Endometrium (tissue), 2 donors: Measurements from ENCODE around the gene PHAF1.

ENCODE experiments used
- FAIRE-seq: peaks from 2 replicates; lab custom pipeline; 2012; peaks lifted over from hg19 to GRCh38; lab: Jason Lieb, UNC
- donor health status: control.
- donor health status: control.

PHAF1 gene

DNA sequence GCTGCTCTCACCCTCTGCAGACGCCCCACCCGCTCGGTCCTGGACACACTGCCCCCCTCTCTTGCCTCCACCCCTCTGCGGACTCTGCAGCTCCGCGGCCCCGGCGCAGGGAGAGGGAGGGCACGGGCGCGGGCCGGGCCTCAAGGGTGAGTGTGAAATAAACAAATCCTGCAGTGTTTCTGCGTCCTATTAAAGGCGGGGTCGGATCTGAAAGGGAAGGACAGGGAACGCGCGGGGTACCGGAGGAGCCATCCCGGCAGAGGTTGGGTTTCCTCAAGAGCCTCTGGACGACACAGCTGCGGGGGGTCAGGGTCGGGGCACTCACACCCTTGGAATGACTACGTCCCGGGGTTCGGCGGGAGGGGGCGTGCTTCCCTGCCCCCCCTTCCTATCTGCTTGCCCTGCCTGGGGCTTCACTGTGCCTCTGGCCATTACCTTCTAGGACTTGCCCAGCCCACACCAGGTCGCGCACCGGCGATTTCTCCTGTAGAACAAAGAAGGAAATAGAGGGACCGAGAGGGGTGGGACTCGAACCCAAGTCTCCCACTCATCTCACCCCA lies 54.3 kb downstream of the PHAF1 start:
- FAIRE-seq = no peak

DNA sequence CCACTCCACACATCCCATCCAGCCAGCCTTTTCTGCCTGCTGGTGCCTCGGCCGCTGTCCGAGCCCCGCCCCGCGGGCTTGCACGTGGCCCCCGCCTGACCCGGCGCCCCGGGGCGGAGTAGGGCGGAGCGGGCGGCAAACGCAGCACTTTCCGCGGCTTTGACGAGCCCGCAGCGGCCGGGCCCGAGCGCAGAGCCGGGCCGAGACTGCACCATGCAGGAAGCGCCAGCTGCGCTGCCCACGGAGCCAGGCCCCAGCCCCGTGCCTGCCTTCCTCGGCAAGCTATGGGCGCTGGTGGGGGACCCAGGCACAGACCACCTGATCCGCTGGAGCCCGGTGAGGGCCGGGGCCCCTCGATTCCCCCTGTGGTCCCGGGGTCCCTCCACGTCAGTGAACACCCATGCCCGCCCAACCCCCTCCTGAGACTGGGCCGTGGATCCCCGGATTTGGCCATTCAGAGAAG lies 54.9 kb downstream of the PHAF1 start, which contains the start of gene HSF4:
Gene HSF4, plus strand, starts transcription at position 147 of the 463 bp plus-strand sequence. Its CDS starts 67 bp downstream, at position 214.
- no peak for FAIRE-seq

DNA sequence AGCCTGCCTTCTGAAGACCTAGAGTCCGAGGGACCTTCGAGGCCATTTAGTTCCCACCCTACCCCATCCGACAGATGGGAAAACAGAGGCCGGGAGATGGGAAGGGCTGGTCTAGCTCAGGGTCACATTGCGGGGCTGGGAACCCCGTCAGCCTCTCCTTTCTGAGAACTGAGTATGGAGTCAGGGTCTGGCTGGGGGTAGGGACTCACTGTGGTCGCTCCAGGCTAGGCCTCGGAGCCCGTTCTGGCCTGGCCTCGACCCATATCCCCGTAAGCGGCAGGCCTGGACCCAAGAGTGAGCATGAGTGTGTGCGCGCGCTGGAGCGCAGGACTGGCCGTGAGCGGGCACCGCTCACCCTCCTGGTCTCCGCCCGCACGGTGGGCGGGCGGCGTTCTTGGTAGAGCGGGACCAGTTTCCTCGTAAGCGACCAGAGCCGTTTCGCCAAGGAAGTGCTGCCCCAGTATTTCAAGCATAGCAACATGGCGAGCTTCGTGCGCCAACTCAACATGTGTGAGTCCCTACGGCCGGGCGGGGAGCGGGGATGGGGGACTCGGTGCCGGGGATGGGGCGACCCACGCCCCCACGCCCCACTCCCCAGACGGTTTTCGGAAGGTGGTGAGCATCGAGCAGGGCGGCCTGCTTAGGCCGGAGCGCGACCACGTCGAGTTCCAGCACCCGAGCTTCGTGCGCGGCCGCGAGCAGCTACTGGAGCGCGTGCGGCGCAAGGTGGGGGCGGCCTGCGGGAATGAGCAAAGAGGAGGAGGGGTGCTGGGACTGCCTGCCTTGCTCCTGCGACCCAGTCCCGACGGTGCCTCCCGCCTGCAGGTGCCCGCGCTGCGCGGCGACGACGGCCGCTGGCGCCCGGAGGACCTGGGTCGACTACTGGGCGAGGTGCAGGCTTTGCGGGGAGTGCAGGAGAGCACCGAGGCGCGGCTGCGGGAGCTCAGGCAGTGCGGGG lies 55.7 kb downstream of the PHAF1 start:
- no peak for FAIRE-seq

DNA sequence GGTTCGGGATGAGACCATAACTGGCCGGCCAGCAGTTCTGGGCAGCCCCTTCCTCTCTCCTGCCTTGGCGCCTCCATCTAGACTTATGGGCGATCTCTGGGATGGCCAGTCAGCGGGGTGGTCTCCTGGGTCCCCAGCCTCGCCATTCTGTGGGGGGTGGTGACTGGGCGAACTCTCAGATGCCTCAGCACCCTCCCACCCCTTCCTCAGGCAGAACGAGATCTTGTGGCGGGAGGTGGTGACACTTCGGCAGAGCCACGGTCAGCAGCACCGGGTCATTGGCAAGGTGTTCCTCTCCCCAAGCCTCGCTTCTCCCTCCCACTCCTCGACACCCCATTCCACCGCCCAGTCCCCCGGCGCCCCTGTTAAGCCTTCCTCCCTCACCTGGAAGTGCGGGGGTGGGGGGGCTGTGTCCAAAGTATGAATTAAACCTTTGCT lies 56.4 kb downstream of the PHAF1 start:
- no peak for FAIRE-seq

DNA sequence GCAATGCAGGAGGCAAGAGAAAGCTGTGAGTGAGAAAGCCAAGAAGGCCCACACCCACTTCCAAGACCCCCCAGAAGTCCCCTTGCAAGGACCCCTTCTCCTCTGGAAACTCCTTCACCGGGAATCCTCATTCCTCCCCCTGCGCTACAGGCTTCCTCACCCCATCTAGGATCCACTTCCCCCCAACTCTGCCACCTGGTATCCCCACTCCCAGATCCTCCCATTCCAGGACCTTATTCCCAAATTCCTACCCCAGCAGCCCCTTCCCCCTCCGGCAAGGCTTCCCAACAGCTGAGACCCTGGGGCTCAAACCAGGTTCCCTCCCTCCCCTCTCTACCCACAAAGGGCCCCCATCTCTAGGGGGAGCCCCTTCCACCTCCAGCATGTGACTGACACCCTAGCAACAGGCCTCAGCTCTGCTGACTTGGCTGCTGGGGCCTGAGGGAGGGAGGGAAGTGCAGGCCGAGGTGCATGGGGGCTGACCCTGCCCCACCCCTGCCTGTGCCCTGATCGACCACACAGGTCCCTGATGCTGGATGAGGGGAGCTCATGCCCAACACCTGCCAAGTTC lies 56.9 kb downstream of the PHAF1 start:
- FAIRE-seq = no peak

DNA sequence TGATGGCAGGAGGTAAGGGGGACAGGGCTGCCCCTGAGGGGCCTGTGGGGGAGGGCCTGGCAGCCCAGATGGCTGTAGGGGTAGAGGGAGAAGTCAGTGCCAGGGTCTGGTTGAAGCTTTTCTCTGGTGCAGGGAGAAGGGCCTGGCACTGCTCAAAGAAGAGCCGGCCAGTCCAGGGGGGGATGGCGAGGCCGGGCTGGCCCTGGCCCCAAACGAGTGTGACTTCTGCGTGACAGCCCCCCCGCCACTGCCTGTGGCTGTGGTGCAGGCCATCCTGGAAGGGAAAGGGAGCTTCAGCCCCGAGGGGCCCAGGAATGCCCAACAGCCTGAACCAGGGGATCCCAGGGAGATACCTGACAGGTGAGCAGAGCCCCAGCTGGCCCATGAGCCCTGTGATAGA lies 57.8 kb downstream of the PHAF1 start:
- no peak for FAIRE-seq

DNA sequence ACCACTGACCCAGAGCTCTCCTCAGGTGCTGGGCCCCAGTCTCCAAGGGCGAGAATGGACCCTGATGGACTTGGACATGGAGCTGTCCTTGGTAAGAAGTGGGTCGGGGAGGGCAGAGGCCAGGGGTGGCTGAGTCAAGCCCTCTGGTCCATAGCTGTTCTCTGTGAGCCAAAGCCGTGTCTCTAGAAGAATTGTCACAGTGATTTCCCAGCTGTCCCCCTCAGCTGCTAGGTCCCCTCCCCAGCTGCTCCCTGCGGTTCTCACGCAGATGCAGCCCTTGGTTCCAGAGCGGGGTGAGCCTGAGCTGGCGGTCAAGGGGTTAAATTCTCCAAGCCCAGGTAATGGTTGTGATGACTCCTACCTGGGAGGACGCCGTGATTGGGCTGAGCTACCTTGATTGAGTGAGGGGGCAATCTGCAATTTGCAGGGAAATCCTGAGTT lies 59.3 kb downstream of the PHAF1 start:
- no peak for FAIRE-seq

DNA sequence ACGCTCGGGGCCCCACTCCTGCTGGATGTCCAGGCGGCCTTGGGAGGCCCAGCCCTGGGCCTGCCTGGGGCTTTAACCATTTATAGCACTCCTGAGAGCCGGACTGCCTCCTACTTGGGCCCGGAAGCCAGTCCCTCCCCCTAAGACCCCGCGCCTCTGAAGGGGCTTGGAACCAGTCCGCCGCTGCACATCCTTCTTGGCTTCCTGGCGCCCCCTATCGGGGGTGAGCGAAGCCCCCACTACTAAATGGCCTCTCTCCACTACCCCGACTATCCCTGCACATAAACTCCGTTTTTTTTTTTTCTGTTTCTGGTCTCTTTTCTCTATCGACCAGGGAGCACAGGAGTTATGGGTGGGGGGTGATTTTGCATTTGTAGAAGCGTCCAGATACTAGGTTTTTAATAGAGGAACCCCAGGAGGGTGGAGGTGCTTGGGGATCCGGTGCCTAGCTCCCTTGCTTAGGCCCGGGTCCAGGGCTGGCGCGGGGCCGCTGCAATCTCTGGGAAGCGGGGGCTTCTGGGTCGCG lies 60.0 kb downstream of the PHAF1 start:
- FAIRE-seq = no peak

DNA sequence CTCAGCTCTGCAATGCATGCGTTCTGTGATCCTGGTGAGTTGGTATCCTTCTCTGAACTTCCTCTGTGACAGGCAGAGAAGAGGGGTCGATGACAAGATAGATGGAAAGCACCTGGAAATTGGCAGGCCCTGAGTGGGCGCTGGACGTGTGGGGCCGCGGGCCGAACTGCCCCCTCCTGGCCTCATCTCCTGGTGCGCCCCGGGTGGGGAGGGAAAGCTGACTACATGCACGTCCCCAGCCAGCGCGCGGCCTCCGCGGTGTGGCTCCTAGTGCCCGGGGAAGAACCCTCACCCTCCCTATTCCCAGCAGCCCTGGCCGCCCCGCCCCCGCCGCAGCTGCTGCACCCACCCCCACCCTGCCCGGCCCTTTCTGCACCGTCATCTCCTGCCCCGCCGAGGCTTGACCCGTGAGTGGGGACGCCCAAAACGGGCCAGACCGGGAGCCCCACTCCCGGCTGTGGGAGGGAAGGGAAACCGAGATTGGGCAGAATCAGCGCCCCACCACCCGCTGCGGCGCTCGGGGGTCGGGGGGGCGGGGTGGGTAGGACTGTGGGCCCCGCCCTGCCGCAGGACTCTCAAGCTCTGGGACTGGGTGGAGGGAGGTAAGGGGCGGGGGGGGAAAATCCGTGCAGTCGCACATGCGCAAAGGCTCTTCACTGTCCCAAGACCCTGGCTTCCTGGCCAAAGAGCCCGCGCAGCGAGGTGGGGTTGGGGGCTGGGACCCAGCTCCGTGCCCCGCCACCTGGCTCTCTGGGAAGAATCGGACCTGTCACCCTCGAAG lies 60.6 kb downstream of the PHAF1 start, which contains the start of gene NOL3:
Gene NOL3, plus strand, starts transcription at position 371 of the 781 bp plus-strand sequence.
- no peak for FAIRE-seq

DNA sequence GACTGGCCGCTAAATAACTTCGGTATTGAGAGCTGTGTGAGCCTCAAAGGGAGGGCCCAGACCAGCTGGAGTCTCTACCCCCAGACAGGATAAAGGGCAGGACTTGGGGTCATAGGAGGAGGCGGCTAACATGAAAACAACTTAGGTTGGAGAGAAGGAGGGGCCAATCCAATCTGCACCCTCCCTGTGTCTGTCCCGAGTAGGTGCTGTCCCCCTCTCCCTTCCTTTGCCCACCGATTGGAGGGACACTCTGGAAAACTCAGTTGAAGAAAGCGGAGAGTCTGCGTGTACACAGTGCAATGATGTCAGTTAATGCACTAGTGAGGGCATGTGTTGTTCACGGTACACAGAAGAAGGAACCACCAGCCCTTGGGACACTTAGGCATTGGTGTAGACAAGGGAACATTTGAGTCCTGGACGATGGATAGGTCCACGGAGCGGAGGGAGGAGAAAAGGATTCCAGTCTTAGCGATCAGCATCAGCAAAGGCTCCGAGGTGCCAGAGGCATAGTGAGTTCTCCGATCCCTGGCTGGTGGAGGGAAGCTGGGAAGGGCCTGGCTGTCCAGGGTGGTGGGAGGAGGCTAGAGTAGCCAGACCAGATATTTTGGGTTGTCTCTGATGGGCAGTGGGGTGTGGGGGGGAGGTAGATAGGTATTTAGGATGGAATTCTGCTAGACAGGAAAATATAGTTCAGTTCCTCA lies 61.4 kb downstream of the PHAF1 start:
- no peak for FAIRE-seq

DNA sequence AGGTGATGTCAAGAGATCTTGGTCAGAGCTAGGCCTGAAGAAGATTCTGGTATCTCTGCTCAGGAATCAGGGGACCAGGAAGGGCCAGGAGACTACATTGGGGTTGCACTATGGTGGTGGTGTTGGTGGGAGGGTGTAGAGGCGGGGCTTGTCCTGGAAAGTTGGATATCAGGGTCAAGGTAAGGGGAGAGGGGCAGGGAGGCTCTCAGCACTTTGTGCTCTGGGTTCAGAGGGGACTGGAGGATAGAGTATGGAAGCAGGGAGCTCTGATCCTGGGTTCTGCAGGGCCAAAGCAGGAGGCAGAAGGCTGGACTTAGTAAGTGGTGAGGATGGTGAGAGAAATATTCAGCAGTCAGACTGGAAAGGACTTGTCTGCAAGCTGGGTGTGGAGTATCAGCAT lies 63.6 kb downstream of the PHAF1 start:
- no peak for FAIRE-seq

DNA sequence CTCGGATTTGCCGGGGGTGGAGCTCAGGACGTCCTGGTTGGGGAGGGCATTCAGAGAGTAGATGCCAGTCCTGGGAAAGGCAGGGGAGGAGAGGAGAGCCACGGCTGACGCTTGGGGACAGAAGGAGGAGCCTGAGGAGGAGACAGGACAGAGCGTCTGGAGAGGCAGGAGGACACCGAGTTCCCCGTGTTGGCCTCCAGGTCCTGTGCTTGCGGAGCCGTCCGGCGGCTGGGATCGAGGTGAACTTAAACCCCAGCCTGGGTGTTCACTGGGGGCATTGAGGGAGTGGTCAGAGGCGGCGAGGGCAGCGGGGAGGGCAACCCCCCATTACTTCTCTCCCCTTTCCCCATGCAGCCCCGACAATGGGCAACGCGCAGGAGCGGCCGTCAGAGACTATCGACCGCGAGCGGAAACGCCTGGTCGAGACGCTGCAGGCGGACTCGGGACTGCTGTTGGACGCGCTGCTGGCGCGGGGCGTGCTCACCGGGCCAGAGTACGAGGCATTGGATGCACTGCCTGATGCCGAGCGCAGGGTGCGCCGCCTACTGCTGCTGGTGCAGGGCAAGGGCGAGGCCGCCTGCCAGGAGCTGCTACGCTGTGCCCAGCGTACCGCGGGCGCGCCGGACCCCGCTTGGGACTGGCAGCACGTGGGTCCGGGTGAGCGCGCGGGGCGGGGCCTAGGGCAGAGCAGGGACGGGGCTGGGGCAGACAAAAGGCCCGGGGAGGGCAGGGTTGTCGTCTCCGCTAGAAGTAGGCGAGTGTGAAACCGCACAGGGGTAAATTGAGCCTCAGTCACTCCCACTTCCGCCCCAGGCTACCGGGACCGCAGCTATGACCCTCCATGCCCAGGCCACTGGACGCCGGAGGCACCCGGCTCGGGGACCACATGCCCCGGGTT lies 64.3 kb downstream of the PHAF1 start:
- no peak for FAIRE-seq

DNA sequence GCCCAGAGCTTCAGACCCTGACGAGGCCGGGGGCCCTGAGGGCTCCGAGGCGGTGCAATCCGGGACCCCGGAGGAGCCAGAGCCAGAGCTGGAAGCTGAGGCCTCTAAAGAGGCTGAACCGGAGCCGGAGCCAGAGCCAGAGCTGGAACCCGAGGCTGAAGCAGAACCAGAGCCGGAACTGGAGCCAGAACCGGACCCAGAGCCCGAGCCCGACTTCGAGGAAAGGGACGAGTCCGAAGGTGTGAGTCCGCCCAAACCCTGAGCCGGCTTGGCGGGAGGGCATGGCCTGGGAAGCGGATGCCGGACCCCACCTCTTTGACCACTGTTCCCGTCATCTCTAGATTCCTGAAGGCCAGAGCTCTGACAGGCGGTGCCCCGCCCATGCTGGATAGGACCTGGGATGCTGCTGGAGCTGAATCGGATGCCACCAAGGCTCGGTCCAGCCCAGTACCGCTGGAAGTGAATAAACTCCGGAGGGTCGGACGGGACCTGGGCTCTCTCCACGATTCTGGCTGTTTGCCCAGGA lies 65.0 kb downstream of the PHAF1 start:
- FAIRE-seq = no peak

DNA sequence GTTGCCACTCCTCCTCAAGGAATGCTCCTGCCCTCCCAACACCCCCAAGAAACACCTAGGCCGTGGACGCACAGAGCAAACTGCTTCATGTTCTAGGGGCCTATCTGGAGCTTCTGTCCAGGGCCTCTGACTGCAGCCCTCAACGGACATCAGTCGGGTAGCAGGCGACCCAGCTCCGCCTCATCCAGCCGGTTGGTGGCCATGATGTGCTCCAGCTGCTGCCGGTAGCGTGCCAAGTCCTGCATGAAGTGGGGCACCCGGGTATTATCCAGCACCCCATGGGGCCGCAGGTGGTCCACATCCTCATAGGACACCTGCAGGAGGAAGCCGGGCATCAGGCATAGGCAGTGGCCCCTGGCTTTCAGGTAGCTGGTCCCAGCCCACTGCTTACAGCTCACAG lies 66.9 kb downstream of the PHAF1 start:
- no peak for FAIRE-seq

DNA sequence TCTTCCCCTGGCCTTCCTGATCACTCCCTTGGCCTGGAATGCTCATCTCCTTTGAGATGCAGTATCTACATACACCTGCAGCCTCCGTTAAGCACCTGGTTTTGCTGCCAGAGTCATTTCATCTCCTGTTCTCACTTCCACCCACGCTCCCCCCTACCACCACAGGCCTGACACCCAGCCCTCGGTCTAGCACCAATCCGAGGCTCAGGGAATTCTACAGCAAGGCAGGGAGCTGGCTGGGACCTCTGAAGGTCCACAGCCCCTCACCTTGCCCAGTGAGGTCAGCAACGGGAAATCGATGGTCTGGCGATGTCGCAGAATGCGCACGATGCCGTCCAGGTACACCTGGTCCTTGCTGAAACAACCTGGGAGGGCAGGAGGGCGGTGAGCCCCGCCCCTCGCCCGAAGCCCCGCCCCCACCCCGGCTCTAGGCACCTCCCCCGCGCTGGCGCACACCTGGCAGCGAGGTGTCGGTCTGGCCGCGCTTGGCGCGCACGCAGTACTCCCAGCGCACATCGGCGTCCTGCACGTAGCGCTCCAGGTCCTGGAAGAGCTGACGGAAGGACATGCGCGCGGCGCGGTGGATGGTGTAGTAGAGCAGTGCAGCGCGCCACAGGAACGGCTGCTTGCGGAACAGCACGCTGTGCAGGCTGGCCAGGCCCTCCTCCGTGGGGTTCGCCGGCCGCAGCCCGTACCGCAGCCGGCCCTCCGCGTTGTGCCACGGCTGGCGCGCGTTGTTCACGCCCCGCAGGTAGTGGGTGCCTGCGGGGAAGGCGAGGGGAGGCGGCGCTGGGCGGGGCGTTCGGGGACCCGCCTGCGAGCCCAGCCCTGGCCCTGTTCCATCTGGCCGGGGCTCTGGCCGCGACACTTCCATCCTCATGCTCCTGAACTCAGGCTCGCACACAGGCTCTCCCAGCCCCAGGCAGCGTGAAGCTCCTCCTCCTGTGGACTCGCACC lies 68.3 kb downstream of the PHAF1 start:
- FAIRE-seq = no peak

DNA sequence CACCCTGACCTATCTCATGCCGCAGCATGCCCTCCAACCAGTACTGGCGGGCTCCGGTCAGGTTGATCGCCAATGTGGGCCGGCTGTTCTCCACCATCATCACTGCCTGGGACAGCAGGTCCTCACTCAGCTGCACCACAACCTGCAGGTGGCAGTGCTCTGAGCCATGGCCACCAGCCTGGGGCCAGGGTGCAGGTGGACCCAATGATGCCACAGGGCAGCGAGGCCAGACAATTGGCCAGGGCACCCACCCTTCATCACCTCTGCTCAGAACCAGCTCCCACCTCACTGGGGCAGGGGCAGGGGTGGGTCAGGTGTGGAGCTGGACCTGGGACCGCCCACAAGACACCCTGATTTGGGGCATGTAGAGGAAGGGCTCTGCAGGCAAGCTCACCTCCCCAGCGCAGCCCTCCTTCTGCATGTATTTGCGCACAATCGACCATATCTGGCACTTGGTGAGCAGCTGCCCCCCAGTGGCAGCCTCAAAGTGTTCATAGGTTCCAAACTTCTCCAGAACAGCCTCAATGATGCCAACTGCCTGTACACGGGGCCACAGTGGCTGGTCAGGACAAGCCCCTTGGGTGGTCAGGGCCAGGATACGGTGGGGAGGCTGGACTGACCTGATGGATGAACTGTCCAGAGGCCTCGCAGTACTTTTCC lies 69.8 kb downstream of the PHAF1 start:
- FAIRE-seq = no peak

DNA sequence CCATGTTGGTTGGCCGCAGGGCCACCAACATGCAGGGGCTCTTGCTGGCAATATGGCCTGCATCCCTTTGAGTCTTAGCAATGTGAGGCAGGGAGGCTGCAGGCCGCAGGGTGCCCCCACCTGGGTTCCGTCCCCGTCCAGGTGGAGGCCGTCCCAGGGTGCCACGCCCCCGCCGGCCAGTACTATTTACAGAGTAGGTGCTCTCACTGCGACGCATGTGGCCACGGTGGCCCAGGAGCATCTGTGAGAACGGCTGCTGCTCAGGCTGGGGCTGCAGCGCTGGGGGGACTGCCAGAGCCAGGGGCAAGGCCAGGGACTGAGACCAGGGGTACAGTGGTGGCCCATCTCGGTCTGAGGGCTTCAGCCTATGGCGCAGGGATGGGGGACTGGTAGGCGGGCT lies 70.4 kb downstream of the PHAF1 start:
- no peak for FAIRE-seq

DNA sequence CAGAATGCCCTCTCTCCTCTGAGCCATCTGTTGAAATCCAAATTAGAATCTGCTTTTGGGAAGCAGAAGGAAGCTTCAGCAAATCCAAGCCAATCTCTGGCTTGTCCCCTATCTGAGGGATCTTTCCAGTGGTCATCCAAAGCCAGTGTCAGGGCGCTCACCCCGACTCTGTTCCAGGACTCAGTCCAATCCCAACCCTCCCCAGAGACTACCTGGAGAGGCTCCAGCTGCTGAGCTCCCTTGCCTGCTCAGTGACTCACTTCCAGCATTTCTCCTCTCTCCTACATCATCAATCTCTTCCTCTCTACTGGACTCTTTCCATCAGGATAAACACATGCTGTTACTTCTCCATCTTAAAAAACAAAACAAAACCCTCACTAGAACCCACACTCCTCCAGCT lies 71.6 kb downstream of the PHAF1 start:
- no peak for FAIRE-seq
